Measurements from ENCODE around the gene NECTIN1.
A peak's percentile ranks its signal among the peaks of the same experiment; 100 is the strongest.

The NECTIN1 gene

DNA sequence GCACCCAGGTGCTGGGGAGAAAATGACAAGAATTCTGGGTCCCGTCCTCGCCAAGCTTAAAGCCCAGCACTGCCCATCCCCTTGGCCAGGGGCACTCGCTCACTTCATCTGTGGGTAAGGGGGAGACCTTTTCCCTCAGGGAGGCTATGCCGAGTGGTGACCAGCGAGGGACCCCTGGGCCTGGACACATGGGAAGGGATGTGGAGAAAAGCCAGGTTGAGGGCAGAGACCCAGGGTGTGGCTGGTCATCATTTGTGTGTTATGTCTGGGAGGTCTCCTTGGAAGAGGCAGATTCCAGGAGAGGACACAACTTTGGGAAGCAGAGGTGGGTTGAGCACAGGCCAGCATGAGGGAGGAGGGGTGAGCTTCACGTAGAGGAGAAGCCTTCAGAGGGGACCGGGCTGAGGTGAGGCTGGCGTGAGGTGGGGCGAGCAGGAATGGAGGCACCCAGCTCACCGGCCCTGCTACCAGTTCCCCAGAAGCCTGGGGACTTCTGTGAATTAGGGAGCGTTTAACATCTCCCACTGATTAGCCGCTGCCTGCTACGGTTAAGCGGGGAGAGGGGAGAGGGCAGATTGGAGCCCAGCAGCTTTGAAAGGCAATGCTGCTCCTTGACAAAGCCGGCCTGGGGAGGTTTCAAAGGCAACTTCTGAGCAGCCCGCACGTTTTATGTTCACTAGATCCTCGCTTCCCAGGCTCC is 25.8 kb upstream of the NECTIN1 start:
- DNase-seq: no peak

DNA sequence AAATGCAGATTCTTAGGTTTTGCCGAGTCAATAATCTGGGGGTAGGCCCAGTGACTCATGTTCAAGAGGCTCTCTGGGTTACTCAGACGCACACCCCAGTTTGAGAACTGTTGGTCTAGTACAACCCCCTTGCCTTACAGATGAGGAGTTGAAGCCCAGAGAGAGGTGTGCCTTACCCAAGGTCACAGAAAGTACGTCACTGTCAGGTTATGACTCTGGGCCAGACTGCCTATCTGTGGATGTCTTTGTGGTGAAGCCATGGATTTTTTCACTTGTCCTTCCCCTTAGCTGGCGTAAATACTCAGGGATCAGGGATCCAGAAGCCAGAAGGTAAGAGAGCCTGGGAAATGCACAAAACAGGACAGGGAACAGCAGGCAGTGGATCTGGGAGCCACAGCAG is 25.2 kb upstream of the NECTIN1 start:
- DNase-seq: no peak

DNA sequence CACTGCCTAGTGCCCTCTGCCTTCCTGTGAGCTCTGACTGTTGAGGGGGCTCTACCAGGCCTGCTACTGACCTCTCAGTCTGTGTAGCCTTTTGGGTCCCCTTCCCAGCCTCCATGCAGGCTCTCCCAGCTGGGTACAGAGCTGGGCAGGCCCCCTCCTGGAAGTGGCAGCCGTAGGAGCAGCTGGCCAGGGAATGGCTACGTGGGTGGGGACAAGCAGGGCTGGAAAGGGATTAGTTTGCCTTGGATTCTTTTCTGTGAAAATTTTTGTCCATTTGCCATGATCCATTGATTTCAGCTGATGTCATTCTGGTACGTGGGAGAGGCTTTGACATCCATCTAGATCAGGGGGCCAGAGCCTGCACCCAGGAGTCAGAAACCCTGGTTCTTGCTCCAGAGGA is 23.9 kb upstream of the NECTIN1 start:
- no peak for DNase-seq

DNA sequence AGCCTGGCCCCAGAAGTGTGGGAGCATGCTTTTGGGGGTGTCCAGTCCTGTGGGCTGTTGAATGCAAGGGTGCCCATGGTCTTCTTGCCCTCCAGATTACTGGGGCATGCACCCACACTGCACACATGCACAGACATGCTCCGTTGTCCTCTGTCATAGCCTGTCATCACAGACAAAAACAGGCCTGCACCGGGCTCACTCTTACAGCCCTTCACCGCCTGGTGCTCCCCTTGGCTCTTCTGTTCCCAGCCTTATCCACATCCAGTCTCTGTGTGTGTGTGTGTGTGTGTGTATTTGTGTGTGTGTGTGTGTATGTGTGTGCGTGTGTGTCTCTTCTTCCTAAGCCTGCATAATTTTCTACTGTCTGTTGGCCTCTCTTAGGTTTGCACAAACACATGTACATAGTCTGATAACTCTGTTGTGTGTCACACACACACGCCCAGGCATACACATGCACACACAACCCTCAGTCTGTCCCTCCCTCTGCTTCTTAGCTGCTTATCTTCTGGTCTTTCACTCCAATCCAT is 23.4 kb upstream of the NECTIN1 start:
- DNase-seq: no peak

DNA sequence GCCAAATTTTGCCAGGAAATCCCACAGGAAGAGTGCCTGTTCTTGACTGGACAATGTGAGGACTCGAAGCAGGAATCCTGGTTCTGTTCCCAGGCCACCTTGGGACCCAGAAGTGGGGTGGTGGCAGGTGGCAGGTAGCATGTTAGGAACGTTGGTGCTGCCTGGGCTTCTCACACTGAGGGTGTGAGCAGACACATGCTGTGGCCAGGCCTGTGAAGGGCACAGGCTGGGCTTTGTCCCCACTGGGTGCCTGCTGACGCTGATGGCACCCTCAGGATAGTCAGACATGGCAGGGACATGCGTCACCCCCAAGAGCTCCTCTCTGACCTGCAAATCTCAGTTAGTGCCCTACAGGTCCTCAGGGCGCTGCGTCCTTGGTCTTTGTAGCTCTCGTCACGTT is 21.1 kb upstream of the NECTIN1 start:
- DNase-seq: no peak

DNA sequence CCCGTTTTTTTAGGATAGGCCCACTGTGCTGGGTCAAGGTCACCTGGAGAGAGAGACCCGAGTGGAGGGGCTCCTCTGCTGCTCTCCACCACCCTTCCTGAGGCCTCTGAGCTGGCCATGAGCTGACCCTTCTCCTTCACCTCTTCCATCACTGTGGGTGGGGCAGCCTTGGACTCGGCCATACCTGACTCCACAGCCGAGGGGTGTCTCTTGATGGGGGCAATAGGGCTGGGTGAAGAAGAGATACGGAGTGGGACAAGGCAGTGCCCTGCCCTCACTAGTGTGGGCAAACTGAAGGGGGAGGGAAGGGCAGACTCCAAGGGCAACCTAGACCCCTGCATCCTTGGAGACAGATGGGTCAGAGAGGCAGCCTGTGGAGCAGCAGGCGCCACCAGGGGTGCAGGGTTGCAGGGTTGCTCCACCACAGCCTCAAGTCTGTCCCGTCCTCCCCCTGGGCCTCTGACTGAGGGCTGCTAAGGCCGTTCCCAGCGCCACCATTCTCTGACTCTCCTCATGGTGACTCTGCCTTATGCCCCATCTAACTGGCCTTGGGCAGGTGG is 20.1 kb upstream of the NECTIN1 start:
- DNase-seq: no peak

DNA sequence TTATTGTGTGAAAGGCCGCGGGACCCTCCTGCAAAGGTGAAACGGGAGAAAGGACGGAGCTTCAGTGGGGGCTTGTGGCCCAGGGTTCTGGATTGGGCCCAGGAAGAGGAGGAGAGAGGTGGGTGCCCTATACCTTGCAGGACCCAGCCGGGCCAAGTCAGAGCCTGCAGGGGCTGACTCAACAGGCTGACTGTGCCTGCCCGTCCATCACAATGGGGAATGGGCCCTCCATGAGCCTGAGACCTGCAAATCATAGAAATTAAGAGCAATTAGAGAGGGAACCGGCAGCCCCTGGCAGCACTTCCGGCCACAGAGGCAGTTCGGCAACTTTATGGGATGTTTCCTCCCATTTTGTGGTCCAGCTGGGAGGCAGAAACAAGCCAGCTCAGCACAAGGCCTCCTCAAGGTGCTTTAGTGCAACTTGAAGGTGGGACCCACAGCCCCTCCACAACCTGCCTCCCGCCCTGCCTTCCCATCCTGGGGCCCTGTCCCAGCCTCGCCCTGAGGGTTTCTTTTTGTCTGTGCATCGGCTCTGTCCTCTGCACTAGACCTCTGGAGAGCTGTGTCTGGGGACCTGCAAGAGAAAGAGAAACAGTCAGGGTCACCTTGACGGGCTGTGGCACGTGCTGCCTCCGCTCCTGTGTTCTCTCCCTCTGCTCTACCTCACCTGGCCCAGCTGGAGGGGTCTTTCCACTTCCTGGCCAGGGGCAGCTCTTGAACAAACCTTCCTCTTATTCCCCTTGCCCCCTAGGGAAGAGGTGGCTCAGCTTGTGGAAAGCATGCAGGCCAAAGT is 19.1 kb upstream of the NECTIN1 start:
- DNase-seq: no peak

DNA sequence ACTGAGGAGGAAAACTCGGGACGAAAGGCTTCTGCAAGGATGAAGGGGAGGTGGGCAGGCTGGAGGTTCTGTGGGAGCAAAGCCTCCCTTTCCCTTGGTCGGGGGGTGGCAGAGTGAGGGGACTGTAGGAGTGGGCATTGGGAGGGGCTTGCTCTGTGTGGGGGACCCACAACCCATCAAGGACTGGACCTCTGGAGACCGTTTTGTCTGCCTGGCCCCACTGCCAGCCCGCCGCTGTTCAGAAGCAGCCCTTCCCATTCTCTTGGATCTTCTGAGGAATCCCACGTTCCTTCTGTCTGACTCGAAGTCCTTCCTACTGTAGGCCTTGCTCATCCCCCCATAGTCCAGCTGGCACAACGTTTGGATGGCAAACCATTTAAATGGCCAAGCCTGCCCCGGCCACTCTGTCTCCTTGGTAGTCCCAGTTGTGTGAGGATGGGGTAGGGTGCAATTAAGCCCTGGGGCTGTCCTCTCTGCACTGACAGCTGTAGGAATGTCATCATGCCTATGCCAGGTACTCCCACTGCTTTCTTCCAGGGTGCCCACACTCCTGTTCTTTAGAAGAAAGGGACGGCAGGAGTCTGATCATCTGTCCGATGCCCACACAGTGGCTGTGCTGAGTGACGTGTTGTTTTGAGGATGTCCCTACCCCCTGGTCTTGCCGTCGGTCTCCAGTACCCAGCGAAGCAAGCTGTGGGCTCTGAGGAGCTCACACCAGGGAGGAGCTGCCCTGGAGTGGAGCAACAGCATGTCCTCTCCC is 17.0 kb upstream of the NECTIN1 start:
- no peak for DNase-seq

DNA sequence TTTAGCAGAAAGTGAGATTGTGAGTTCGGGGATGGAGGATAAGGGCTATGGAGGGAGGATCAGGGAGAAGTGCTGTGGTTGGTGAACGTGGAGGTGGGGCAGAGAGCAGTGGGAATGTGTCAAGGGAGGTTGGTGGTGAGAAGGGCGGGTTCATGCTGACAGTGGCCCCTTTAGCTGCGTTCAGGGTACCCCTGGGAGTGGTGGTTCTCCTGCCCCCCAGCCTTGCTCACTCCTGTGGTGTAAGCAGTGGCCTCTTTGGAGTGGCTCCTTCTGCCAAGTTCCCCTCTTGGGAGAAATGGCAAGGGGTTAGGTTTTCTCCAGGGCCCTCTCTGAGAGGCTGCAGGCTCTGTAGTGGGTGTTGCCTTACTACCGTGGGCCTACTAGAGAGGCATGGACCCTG is 16.1 kb upstream of the NECTIN1 start:
- no peak for DNase-seq

DNA sequence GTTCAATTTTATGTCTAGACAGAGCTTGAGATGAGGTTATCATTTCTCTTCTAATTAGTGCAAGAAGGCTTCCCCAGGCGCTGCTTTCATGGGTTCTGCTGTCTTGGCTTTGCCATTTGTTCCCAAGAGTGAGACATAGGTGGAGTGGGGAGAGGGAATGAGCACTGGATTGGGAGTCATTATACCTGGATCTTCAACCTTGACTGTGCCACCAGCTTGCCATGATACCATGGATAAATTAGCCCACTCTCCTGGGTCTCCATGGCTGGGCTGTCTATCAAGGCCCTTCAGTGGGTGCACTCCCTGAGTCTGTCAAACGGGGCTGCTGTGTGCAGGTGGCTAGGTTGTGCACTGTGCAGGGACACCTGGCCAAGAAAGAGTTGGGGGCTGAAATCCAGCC is 15.6 kb upstream of the NECTIN1 start:
- DNase-seq: no peak

DNA sequence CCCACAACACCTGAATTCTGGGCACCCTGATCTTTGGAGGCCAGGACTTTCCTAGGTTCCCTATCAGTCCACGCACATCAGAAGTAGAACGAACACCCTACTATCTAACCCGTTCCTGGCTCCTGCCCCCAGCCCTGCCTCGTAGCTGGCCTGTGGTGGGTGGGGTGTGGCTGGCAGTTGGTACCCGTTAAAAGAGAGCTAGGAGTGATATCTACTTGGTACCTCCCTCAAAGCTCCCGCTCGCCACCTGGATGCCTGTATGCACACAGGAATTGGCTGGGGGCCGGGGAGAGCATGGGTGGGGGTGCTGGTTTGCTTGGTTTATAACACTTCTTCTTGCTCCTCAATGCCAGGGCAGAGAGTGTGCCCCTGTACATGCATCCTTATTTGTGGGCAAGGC is 14.0 kb upstream of the NECTIN1 start:
- DNase-seq: no peak

DNA sequence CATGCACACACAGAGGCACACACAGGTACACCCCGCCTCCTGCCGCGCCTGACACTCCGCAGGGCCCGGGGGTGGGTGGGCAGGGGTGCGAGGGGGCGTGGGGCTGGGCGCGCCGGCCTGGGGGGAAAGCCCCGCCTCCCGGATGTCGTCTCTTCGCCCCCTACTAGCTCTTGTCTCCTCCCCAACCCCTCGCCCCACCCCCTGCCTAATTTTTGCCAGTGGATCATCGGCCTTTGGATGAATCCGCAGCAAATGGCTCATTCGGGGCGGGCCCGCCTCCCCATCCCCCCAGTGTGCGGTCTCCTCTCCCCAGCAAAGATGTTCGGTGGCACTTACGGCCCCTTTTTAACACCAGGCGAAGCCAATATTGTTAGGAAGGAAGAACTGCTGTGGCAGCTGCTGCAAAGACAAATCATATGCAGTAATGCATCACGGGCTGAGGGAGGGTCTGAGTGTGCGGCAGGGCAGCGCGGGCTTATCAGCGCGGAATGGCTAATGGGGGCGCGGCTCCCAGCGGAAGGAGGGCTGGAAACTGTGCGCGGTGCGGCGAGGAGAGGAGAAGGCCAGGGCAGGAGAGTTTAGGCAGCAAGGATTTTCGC is 13.4 kb upstream of the NECTIN1 start:
- no peak for DNase-seq

DNA sequence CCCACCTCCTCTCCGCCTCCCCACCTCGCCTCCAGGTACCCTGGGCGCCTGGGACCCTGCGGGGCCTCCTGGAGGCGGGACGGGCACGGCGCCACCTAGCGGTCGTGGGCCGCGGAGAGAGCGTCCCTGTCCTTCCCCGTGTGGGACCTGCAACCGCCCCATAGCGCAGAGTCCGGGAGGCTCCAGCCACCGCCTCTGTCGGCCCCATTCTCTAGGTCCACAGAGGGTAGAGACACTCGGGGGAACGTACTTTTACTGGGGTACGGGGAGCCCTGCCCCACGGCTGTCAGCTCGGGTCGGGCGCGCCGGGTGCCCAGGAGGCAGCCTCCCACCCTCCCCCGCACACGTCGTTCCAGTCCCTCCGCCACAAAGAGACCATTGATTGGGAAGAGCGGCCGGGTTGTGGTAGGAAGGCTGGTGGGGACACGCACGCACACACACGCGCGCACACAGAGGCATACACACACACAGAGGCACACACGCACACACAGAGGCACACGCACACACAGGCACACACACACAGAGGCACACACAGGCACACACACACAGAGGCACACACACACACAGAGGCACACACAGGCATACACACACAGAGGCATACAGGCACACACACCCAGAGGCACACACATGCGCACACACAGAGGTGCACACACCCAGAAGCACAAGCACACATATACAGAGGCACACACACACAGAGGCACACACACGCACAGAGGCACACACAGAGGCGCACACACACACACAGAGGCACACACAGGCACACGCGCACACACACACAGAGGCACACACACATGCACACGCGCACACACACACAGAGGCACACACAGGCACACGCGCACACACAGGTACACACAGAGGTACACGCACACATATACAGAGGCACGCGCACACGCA is 12.6 kb upstream of the NECTIN1 start:
- DNase-seq: peak; percentile 40

DNA sequence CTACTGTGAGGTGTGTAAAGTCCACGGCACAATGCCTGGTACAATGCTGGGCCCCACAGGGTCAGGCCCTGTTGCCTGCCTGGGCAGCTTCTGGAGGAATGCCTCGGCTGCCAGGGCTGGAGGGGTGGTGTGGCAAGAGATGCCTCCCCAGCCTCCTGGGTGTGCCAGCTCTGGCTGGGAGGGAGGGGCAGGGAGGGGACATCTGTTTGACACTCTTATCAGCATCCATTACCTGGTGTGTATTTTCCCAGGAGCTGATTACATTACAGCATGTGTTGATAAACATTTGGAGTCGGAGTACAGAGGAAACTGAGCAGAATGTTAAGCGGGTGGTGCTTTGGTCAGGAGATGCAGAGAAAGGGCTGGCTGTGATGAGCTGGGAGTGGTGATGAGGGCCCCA is 11.0 kb upstream of the NECTIN1 start:
- DNase-seq: no peak

DNA sequence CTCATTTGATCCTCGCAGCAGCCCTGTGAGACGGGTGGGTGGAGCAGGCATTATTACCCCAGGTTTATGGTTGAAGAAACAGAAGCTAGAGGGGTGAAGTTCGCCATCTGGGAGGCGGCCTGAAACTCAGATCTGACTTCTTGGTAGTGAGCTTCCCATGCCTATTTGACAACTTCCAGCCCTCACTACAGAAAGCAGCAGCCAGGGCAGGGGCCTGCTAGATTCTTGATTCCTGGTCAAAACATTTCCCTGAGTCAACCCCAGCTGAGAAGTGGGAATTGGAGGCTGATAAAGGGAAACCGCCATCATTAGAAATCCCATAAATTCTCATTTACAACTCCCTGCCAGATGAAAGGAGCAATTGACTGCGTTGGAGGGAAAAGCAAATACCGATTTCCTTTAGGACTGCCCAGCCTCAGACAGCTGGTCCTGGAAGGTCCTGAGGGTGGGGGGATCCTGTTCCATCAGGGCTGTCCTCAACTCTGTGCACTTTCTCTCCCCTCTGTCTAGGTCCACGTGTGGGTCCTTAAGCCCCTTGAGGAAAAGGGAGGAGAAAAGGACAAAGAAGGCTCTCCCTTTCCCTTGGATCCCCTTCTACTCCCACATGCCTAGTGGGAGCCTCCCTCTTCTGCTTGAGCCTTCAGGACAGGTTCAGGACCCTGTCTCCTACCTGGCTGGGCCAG is 10.2 kb upstream of the NECTIN1 start:
- DNase-seq: no peak

DNA sequence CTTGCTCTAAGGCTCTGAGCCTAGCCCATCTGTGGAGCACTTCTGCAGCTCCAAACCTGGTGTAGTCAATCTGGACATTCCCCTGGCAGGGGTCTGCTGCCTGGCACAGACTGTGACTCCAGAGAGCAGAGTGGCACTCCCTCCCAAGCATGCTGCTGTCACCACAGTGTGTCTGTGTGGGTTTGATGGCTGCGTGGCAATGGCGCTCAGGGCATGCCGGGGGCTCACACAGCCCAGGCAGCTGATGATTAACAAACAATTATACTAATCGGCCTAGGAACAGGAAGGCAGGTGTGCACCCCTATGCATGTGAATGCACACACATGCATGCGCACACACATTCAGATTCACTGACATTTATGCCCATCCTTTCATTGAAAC is 9.0 kb upstream of the NECTIN1 start:
- DNase-seq: no peak

DNA sequence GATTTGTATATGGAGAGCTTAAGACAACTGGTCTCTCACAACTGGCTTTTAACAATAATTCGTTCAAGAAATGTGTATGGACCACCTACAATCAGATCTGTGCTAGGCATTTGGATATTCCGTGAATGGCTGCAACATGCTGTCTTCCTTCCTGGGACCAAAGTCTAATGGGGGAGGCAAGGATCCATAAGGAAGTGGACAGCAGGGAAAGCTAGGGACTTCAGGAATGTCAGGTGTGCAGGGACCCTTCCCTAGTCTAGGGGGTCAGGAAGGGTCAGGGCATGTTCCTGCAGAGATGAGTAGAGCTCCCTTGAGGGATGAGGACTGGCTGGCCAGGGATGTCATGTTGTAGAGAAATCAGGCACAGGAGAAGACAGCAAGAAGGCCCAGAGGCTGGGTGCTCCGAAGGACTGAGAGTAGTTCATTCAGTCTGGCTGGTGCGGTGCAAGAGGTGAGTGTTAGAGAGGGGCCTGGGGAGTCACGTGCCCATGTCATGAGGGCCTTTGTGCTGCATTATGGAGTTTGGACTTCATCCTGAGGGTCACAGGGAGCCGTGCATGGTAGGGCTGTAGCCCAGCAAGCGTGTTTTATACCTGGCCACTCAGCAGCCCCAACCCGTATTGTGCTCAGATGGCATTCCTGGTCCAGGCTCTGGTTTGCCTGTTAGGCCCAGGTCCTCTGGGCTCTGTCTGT is 8.5 kb upstream of the NECTIN1 start:
- no peak for DNase-seq

DNA sequence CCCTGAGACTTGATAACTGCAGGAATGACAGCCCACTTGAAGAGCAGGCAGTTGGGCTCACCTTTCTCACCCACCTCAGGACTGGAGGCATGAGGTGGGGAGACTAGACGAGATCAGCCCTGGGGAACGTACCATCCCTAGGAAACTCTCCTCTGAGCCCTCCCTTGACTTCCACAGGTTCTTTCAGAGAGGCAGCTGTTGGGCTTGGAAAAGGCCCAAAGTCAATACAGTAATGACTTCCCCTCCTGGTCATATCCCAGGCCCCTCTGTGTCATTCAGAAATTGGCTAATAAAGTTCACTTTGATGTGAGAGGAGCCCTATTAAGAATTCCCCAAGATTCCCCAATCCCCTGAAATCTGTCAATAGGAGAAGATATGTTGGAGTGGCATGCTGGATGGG is 5.8 kb upstream of the NECTIN1 start:
- no peak for DNase-seq

DNA sequence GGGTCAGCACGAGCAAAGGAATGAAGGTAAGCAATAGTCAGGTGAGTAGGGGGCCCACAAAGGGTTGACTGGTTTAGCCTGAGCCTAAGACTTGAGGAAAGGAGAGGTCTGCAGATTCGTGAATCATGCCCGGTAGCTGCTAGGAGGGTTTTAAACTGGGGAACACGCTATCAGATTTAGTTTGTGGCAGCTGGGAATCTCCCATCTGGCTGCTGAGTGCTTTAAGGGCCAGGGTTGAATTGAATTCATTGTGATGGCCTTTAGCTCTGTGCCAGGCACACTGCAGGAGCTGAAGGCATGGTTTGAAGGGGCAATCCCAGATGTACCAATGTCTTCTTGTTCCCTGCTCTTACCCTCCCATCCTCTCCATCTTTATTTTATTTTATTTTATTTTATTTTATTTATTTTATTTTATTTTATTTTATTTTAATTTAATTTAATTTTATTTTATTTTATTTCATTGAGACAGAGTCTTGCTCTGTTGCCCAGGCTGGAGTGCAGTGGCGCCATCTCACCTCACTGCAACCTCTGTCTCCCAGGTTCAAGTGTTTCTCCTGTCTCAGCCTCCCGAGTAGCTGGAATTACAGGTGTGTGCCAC is 1.9 kb upstream of the NECTIN1 start:
- no peak for DNase-seq

DNA sequence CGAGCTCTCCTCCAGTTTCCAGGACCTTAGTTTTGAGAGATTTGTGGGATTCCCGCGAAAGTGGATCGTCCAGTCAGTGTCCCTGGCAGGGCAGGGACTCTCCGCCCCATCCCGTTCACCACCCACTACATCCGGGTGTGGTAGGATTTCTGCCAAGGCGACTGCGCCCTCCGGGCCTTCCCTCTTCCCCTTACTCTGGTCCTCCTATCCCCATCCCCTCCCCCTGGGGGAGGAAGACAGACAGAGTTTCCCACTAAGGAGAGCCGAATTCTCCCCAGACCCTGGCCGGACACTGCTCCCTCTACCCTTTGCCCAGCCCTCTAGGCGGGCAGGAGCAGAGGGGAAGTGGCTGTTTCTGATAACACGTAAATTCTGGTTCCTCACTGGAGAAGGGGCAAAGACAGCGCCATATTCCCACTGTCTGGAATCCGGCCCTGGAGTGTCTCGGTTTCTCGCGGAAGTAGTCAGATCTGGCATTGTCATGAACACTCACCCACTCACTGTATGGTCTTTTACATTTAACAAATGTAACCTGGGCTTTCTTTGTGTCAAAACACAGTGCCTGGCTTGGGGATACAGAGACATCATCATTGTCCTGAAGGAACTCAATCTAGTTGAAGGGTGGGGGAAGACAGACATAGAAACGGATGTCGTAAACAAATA is 1.1 kb upstream of the NECTIN1 start:
- DNase-seq: no peak
